GM19099 (cell line): Measurements from ENCODE around the gene ATOSA.

ENCODE experiments used
- POLR2A ChIP-seq: IDR thresholded peaks from 3 replicates; pipeline ENCODE4 v1.6.1; 2011; ENCODE audit warnings: low read depth; ENCODE audit not compliant: insufficient read length; ENCODE audit errors: extremely low read depth

The ATOSA gene

GRCh38 chr15:52706091-52706490 lies 26.9 kb upstream of the ATOSA start:
- no peak for TF ChIP-seq POLR2A

- no peak for TF ChIP-seq POLR2A
Observed at GRCh38 chr15:52702390-52702789, 23.2 kb upstream of the ATOSA start.

DNA sequence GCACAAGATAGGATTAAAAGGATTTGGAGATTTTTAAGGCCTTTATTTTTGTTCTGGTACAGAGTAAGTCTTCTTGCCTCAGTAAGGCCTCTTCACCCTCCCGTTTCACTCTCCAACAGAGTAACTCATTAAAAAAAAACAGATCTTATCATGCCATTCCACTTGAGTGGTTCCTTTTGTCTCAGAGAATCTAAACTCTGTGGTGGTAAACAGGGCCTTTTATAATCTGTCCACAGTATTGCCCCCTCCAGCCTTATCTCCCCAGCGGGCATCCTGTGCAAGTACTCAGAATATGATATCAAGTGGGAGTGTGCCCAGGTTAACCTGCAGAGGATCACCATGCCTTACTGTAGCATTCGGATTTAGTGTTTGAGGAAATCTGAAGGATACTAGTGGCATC lies 20.3 kb upstream of the ATOSA start:
- no peak for TF ChIP-seq POLR2A

DNA sequence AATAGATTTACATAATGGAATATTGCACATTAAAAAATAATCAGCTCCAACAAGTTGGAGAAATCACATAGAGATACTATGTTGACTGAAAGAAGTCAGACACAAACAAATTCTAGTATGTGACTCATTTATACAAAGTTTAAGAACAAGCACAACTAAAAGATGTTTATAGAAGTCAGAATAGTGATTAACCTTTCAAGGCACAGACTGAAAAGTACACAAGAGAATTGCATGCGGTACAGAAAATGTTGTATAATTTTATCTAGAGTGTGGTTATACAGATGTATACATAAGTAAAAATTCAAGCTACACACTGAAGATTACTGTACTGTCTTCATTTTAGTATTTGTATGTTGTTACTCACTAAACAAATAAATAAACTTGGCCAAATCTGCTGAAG lies 19.3 kb upstream of the ATOSA start:
- no peak for TF ChIP-seq POLR2A

DNA sequence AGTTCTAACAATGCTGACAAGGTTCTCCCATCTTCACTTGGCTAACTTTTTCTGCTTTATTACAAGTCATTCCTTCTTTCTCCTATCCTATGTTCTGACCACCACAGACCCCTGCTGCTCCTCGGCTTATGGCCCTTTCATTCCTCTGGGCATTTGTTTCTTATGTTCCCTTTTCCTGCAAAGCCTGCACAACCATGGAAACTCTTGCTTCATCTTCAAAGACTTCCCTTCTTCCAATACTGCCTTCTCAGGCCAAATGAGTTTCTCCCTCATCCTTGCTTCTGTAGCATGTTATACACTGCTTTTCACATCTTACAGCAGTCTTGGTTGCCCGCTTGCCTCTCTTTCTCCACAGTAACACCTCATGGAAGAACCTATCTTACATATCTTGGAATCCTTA lies 17.9 kb upstream of the ATOSA start:
- no peak for TF ChIP-seq POLR2A

GRCh38 chr15:52695154-52695553 lies 16.0 kb upstream of the ATOSA start:
- no peak for TF ChIP-seq POLR2A

DNA sequence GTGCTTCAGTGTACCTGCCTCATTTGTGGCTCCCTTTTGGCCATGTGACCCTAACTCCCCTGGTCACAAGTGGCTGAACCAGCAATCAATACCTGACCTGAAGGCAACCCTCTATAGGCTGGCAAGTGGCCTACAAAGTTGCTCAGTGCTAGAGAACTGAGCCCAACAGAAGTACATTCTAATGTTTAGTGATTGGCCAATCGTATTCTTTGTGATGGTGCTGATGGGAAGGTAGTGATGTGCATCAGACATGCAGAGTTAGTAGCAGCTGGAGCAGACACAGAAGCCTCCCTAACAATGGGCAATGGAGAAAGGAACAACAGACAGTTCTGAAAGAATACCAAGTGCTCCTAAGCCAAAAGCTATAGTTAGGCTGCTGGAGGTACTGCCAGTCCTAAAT lies 10.4 kb upstream of the ATOSA start:
- no peak for TF ChIP-seq POLR2A

GRCh38 chr15:52683580-52683979 lies 4.4 kb upstream of the ATOSA start:
- TF ChIP-seq POLR2A: no peak

DNA sequence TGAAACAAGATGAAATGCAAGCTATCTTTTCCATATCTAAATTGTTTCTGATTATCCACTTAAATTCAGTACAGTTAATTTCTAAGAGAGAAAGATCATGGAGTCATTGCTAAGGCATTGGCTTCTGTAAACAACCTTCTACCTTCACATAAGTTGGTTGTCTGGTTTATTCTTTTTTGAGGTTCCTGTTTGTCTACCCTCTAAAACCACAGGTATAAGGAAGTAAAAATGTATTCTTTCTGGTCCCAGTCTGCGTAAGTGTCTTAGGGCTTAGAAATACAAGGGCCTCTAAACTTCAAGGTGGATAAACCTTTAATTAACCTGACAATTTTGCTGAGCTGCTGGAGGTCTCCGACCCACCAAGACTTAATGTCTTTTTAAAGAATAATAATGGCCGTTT lies 3.6 kb upstream of the ATOSA start:
- no peak for TF ChIP-seq POLR2A

GRCh38 chr15:52682200-52682599 lies 3.0 kb upstream of the ATOSA start:
- TF ChIP-seq POLR2A: no peak

DNA sequence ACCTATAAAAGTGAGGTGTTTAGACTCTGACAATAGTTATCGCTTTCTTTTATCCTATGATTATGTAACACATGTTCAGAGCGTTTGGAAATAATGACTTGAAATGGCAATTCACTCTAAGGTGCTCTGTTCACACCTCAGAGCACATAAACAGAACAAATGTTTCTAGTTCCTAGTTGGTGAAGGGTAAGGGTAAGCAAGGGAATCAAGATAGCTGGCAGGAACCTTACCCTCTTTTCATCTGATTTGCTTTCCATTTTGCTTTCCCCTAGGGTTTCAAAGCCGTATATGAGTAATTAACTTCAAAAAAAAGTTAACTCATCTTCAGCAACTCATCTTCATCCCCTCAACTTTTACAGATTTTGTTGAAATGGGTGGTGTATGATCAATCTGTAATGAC lies 2.3 kb upstream of the ATOSA start:
- no peak for TF ChIP-seq POLR2A

DNA sequence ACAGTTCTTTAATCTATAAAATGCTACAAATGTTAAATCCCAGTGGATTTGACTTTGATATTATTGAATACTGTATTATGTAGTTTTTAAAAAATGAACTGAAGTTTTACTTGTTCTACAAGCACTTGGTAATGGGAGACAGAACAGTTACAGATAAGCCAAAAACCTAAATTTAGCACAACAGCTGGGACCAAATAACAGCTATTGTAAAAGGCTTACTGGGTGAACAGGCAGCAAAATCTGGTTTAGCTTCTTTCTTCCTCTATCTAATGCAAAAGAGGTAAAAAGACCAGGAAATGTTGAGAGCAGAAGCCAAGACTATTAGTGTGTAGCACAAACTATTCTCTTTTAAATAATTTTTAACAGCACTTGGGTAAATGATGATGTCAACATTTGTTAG lies 1.6 kb upstream of the ATOSA start:
- TF ChIP-seq POLR2A: no peak

GRCh38 chr15:52680041-52680391 lies 828 bp upstream of the ATOSA start:
- TF ChIP-seq POLR2A: no peak

- TF ChIP-seq POLR2A: peak; percentile 38
Observed at GRCh38 chr15:52678468-52679231, 538 bp downstream of the ATOSA start.

GRCh38 chr15:52677593-52678467 lies 1.4 kb downstream of the ATOSA start:
- no peak for TF ChIP-seq POLR2A

- TF ChIP-seq POLR2A: no peak
Observed at GRCh38 chr15:52674831-52675230, 4.4 kb downstream of the ATOSA start.

GRCh38 chr15:52673734-52674133 lies 5.5 kb downstream of the ATOSA start:
- TF ChIP-seq POLR2A: no peak

DNA sequence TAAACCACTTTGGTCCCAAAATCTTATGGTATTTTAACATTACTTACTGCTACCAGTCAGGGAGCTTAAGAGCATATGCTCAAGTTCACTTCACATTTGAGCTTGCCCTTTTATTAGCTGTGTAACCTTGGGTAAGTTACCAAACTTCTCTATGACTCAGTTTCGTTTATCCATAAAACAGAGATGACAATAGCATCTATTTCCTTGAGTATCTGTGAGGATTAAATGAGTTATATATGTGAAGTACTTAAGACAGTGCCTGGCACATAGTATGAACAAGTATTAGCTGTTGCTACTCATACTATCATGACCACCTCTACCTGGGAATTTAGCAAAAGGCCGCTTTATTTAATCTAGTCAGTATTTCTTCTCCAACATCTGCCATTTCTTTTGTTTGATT lies 5.9 kb downstream of the ATOSA start:
- no peak for TF ChIP-seq POLR2A
